Stomach (tissue), 4 donors: Measurements from ENCODE around the gene LCMT1.

ENCODE experiments used
- CTCF ChIP-seq, 7 experiments: fragments of 450-650 bp in 4 of 7; fragments of 200-600 bp in 3 of 7; sonication (generic) in 3 of 7; IDR thresholded peaks; one replicate each; pipeline ENCODE4 v1.5.1; 2016 to 2019; ENCODE audit warnings: antibody characterized with exemption in 7 of 7, control low read depth in 2 of 7, mild to moderate bottlenecking in 1 of 7
- EP300 ChIP-seq: sonication (generic); formaldehyde crosslinking; IDR thresholded peaks from one replicate; pipeline ENCODE4 v1.6.1; 2017; ENCODE audit warnings: antibody characterized with exemption
- POLR2A ChIP-seq, 4 donors: fragments of 450-650 bp; IDR thresholded peaks; one replicate each; pipeline ENCODE4 v1.6.1; 2016; ENCODE audit warnings: antibody characterized with exemption in 4 of 4, control low read depth in 2 of 4, mild to moderate bottlenecking in 1 of 4, moderate library complexity in 1 of 4
- POLR2AphosphoS5 ChIP-seq, 3 donors: sonication (generic); formaldehyde crosslinking; IDR thresholded peaks; one replicate each; pipeline ENCODE4 v1.6.1; 2016; ENCODE audit warnings: antibody characterized with exemption in 3 of 3

- no peak for TF ChIP-seq CTCF (IDR thresholded peaks at IDR 0.05)
- no peak for TF ChIP-seq EP300
- TF ChIP-seq POLR2A (IDR thresholded peaks at IDR 0.05): no peak
- no peak for TF ChIP-seq POLR2AphosphoS5 (IDR thresholded peaks at IDR 0.05)
Observed at GRCh38 chr16:25176136-25176535, 64.6 kb downstream of the LCMT1 start.
